Stimulated activated naive CD8-positive, alpha-beta T cell treated with anti-CD3 and anti-CD28 coated beads, Interleukin-15, amount 100 ng/mL, for 72 hours (primary cell): ENCODE data around the gene PTPRT.

ENCODE experiments used
- ATAC-seq: fragments of 150-1000 bp; cut with Tn5 transposase; 2 replicates; pipeline ENCODE4 v1.10.0; 2021; ENCODE audit warnings: mild to moderate bottlenecking, moderate library complexity
- DNase-seq, 2 donors: peaks; one replicate each; pipeline ENCODE4 v3.0.0; 2021 to 2022
- H3K27ac Mint-ChIP-seq, 2 donors: one replicate each; pipeline ENCODE4 v1.8.0; 2022; ENCODE audit warnings: mild to moderate bottlenecking in 2 of 2, mixed read lengths in 2 of 2, moderate library complexity in 2 of 2
- H3K27me3 Mint-ChIP-seq: one replicate; pipeline ENCODE4 v1.8.0; 2022; ENCODE audit warnings: mixed read lengths
- H3K4me1 Mint-ChIP-seq: one replicate; pipeline ENCODE4 v1.8.0; 2022; ENCODE audit warnings: mild to moderate bottlenecking, mixed read lengths
- H3K4me3 Mint-ChIP-seq, 2 donors: one replicate each; pipeline ENCODE4 v1.8.0; 2022; ENCODE audit warnings: mild to moderate bottlenecking in 2 of 2, mixed read lengths in 2 of 2, moderate library complexity in 1 of 2
- H3K9me3 Mint-ChIP-seq, 2 donors: one replicate each; pipeline ENCODE4 v1.8.0; 2022; ENCODE audit warnings: mixed read lengths in 2 of 2

The PTPRT gene

GRCh38 chr20:42402455-42402854, 787.3 kb downstream of the PTPRT start:
- H3K4me1 Mint-ChIP-seq = no peaks in the 10 kb centered on the region
- ATAC-seq = no peak
- DNase-seq = no peak
- H3K27me3 Mint-ChIP-seq = no peaks in the 10 kb centered on the region
- H3K9me3 Mint-ChIP-seq = no peaks in the 10 kb centered on the region
- no peak overlapping the region for H3K4me3 Mint-ChIP-seq
- H3K27ac Mint-ChIP-seq = no peak overlapping the region

GRCh38 chr20:42401613-42402012, 788.1 kb downstream of the PTPRT start:
- H3K27ac Mint-ChIP-seq = no peak overlapping the region
- H3K9me3 Mint-ChIP-seq = no peaks in the 10 kb centered on the region
- H3K27me3 Mint-ChIP-seq = no peaks in the 10 kb centered on the region
- DNase-seq (no peak), ATAC-seq (no peak)
- no peaks in the 10 kb centered on the region for H3K4me1 Mint-ChIP-seq
- H3K4me3 Mint-ChIP-seq = no peak overlapping the region

GRCh38 chr20:42399802-42400201, 789.9 kb downstream of the PTPRT start:
- DNase-seq = no peak
- no peak overlapping the region for H3K27ac Mint-ChIP-seq
- no peaks in the 10 kb centered on the region for H3K4me1 Mint-ChIP-seq
- no peaks in the 10 kb centered on the region for H3K9me3 Mint-ChIP-seq
- ATAC-seq = no peak
- H3K4me3 Mint-ChIP-seq = no peak overlapping the region
- no peaks in the 10 kb centered on the region for H3K27me3 Mint-ChIP-seq

- Mint-ChIP-seq H3K4me3 (no peak overlapping the region), H3K4me1 (no peaks in the 10 kb centered on the region), H3K9me3 (no peaks in the 10 kb centered on the region), H3K27me3 (no peaks in the 10 kb centered on the region), H3K27ac (no peak overlapping the region)
- ATAC-seq (no peak), DNase-seq (no peak)
These were observed 797.3 kb downstream of the PTPRT start for GRCh38 chr20:42392442-42392841.

GRCh38 chr20:42391807-42392206, 797.9 kb downstream of the PTPRT start:
- no peak overlapping the region for H3K27ac Mint-ChIP-seq
- no peaks in the 10 kb centered on the region for H3K4me1 Mint-ChIP-seq
- H3K27me3 Mint-ChIP-seq = no peaks in the 10 kb centered on the region
- no peak overlapping the region for H3K4me3 Mint-ChIP-seq
- no peaks in the 10 kb centered on the region for H3K9me3 Mint-ChIP-seq
- ATAC-seq (no peak), DNase-seq (no peak)

GRCh38 chr20:42380287-42380686, 809.4 kb downstream of the PTPRT start:
- Mint-ChIP-seq H3K27me3 (no peaks in the 10 kb centered on the region), H3K4me3 (no peak overlapping the region), H3K27ac (peak overlapping the region in 1 of 2 donors; percentile 9), H3K4me1 (no peaks in the 10 kb centered on the region), H3K9me3 (peaks cover 6 to 14% of the 10 kb centered on the region in 2 donors)
- DNase-seq = no peak
- ATAC-seq = no peak

- ATAC-seq = no peak
- no peak overlapping the region for H3K27ac Mint-ChIP-seq
- H3K4me1 Mint-ChIP-seq = no peaks in the 10 kb centered on the region
- H3K4me3 Mint-ChIP-seq = no peak overlapping the region
- no peak for DNase-seq
- H3K9me3 Mint-ChIP-seq = peaks cover 6 to 14% of the 10 kb centered on the region in 2 donors
- H3K27me3 Mint-ChIP-seq = no peaks in the 10 kb centered on the region
These were observed 810.3 kb downstream of the PTPRT start for GRCh38 chr20:42379385-42379784.

GRCh38 chr20:42378826-42379225, 810.9 kb downstream of the PTPRT start:
- ATAC-seq (no peak), DNase-seq (no peak)
- no peak overlapping the region for H3K4me3 Mint-ChIP-seq
- H3K27me3 Mint-ChIP-seq = no peaks in the 10 kb centered on the region
- no peak overlapping the region for H3K27ac Mint-ChIP-seq
- H3K4me1 Mint-ChIP-seq = no peaks in the 10 kb centered on the region
- H3K9me3 Mint-ChIP-seq = peaks cover 6 to 14% of the 10 kb centered on the region in 2 donors

- Mint-ChIP-seq H3K9me3 (peaks cover 6 to 14% of the 10 kb centered on the region in 2 donors), H3K4me3 (no peak overlapping the region), H3K27me3 (no peaks in the 10 kb centered on the region), H3K4me1 (no peaks in the 10 kb centered on the region), H3K27ac (no peak overlapping the region)
- no peak for ATAC-seq
- no peak for DNase-seq
These were observed 813.6 kb downstream of the PTPRT start for GRCh38 chr20:42376131-42376530.

GRCh38 chr20:42373049-42373448, 816.7 kb downstream of the PTPRT start:
- DNase-seq = no peak
- Mint-ChIP-seq H3K27me3 (no peaks in the 10 kb centered on the region), H3K4me1 (no peaks in the 10 kb centered on the region), H3K4me3 (no peak overlapping the region), H3K9me3 (peaks cover under 1 to 6% of the 10 kb centered on the region in 2 donors), H3K27ac (no peak overlapping the region)
- no peak for ATAC-seq

- H3K27me3 Mint-ChIP-seq = peaks cover 7% of the 10 kb centered on the region
- H3K4me3 Mint-ChIP-seq = no peak overlapping the region
- no peak overlapping the region for H3K27ac Mint-ChIP-seq
- peaks cover 0 to 12% of the 10 kb centered on the region in 2 donors for H3K9me3 Mint-ChIP-seq
- DNase-seq = no peak
- no peak for ATAC-seq
- no peaks in the 10 kb centered on the region for H3K4me1 Mint-ChIP-seq
These were observed 819.6 kb downstream of the PTPRT start for GRCh38 chr20:42370075-42370474.

GRCh38 chr20:42368910-42369309, 820.8 kb downstream of the PTPRT start:
- no peak for DNase-seq
- no peak for ATAC-seq
- Mint-ChIP-seq H3K27ac (no peak overlapping the region), H3K27me3 (peaks cover 7% of the 10 kb centered on the region), H3K4me1 (no peaks in the 10 kb centered on the region), H3K4me3 (no peak overlapping the region), H3K9me3 (peaks cover 0 to 12% of the 10 kb centered on the region in 2 donors)

GRCh38 chr20:42366626-42367025, 823.1 kb downstream of the PTPRT start:
- DNase-seq = no peak
- Mint-ChIP-seq H3K9me3 (peaks cover 0 to 12% of the 10 kb centered on the region in 2 donors), H3K27me3 (peaks cover 7% of the 10 kb centered on the region), H3K4me3 (no peak overlapping the region), H3K4me1 (no peaks in the 10 kb centered on the region), H3K27ac (peak overlapping the region in 1 of 2 donors; percentile 73)
- ATAC-seq = no peak

- peaks cover 7% of the 10 kb centered on the region for H3K27me3 Mint-ChIP-seq
- ATAC-seq (no peak), DNase-seq (no peak)
- peak overlapping the region in 1 of 2 donors; percentile 31 for H3K27ac Mint-ChIP-seq
- H3K4me1 Mint-ChIP-seq = no peaks in the 10 kb centered on the region
- H3K4me3 Mint-ChIP-seq = no peak overlapping the region
- H3K9me3 Mint-ChIP-seq = peaks cover 0 to 12% of the 10 kb centered on the region in 2 donors
These were observed 825.3 kb downstream of the PTPRT start for GRCh38 chr20:42364446-42364845.

GRCh38 chr20:42361402-42361970, 828.2 kb downstream of the PTPRT start:
- Mint-ChIP-seq H3K4me1 (no peaks in the 10 kb centered on the region), H3K27me3 (peaks cover 6% of the 10 kb centered on the region), H3K27ac (no peak overlapping the region), H3K4me3 (no peak overlapping the region), H3K9me3 (peaks cover 3 to 6% of the 10 kb centered on the region in 2 donors)
- DNase-seq (no peak), ATAC-seq (no peak)

- ATAC-seq = no peak
These were observed 829.1 kb downstream of the PTPRT start for GRCh38 chr20:42360621-42361020.

GRCh38 chr20:42359617-42360016, 830.1 kb downstream of the PTPRT start:
- Mint-ChIP-seq H3K4me3 (no peak overlapping the region), H3K27me3 (no peaks in the 10 kb centered on the region), H3K4me1 (no peaks in the 10 kb centered on the region), H3K27ac (no peak overlapping the region), H3K9me3 (peaks cover 0 to 3% of the 10 kb centered on the region in 2 donors)
- no peak for DNase-seq
- ATAC-seq = no peak

More at GRCh38 chr20:42360621-42361020, 829.1 kb downstream of the PTPRT start:
- Mint-ChIP-seq H3K9me3 (peaks cover 0 to 3% of the 10 kb centered on the region in 2 donors), H3K27ac (no peak overlapping the region), H3K4me3 (no peak overlapping the region), H3K4me1 (no peaks in the 10 kb centered on the region), H3K27me3 (no peaks in the 10 kb centered on the region)
- DNase-seq = no peak
